Measurements from ENCODE around the gene ACSS1.

Gene ACSS1

DNA sequence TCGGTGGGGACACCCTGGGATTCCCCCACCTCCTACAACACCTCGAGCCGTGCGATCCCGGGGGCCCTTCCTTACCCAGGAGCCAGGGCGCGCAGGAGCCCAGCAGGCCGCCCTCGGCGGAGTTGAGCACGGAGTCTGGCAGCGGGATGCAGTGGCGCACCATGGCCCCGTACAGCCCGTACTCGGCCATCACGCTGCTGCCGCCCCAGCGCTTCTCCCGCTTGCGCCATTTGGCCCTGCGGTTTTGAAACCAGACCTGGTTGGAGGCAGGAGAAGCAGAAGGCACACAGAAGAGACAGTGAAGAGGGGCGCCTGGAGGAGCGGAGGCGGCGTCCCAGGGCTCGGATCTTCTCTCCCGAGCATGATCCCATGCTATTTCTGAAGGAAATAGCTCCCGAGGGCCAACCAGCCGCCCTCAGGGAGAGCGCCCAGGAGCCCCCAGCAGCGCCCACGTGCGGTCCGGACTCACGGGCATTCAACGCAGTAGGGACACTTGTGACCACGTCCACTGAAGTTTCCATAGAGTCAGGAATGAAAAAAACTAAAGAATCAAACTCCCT, 19.8 kb upstream of the ACSS1 start:
- no peak for FAIRE-seq

DNA sequence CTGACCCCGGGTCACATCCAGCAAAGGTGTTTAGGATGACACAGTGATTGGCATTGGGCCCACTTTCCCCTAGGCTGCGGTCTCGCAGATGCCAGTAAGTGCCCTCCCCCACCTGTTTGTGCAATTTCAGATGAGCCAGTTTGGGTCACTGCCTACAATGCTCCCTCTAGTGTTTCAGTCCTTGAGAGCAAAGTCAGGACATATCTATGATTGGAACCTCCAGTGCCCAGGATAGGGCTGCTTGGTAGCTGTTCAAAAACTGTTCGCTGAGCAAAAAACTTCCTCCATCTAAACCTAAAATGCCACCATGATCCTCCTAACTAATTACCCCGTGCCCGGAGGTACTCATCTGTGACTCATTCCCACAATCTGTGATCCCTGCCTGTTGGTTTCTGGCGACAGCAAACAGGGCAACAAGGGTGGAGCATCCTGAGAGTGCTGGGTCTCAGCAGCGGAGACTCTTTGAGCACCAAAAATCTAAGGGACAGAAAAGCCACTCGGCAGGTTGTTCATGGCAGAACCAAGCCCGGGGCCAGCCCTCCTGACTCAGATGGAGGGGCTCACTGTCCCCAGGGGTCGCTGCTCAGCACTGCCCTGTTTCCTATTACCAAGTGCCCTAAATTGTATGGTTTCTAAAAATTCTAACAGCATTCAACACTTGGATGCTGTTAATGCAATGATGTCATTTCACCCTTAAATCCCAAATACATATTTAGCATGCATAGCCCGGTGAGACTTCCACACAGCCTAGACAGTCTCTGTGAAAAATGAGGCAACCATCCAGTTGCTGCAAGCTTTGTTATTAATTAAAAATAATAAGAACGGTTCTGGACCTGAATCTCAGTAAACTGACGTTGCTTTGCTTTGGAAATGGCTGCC, 19.0 kb upstream of the ACSS1 start:
- FAIRE-seq: no peak

DNA sequence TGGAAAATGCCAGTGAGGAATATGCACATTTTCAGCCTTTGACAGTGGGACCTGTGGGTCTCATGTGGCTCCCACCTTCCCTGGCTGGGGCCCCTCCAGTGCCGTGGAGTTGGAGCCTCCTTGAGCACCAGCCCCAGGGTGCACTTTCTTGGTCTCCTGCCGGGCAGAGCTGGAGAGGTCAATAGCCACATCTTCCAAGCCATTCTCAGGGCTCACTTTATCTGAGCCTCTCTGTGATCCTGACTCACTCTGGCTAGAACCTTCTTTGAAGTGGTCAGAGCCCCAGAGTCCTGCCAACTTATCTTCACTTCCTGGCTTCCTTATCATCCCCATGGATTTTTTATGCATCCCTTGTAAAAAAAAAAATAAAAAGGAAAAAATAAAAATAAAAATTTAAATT, 18.3 kb upstream of the ACSS1 start:
- FAIRE-seq: no peak

DNA sequence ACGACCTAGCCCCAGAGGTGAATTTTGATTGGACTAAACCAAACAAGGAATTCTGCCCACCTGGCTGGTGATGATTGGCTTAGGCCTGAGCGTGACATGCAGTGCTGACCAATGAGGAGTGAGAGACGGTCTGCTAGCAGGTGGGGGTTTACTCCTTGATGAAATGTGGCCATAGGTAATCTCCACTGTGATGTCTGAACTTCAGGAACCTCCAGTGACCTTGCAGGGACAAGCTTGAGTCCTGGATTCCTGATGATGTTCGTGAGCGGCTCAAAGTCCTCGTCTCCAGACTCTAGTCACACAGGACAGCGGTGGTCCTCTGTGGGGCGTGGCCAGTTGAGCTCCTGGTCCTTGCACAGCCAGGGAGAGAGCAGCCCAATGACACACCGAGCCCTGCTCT, 15.6 kb upstream of the ACSS1 start:
- no peak for FAIRE-seq

DNA sequence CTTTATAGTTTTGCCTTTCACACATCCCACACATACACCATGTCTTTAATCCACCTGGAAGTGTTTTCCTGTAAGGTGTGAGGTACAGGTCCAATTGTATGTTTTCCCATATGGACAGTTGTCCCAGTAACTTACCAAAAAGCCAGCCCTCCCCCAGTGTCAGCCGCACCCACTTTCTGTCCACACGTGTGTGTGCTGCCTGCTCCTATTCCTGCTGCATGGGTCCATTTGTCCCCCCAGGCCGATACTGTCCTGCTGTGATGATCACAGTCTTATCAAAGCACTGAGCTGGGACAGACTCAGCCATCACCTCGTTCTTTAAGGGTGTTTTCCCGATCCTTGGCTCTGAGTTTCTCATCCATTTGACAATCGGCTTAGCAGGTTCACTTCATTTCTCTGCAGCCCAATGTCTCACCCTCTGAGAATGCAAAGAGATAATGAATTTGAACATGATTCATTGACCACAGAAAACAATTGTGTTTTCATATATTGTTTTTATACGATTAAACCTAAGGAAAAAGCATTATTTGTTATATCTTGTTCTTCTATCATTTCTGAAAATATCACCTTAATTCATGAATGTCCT, 14.4 kb upstream of the ACSS1 start:
- FAIRE-seq: no peak

DNA sequence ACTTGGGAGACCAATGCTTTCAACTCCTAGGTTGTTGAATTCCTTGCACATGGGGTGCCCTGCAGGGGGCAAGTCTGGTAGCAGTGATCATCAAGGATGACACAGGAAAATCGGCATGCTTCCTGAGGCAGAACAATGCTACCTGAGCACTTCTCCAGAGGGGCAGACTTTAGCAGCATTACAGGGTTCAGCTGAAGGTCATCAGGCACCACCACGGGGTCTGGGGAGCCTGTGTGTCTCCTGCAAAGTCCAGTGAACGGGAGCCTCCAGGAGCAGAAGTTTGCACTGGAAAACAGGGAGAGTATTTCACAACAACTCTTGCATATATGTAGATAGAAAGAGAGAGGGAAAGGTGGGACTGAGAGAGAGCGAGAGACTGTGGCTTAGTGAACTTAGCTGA, 13.8 kb upstream of the ACSS1 start:
- no peak for FAIRE-seq

DNA sequence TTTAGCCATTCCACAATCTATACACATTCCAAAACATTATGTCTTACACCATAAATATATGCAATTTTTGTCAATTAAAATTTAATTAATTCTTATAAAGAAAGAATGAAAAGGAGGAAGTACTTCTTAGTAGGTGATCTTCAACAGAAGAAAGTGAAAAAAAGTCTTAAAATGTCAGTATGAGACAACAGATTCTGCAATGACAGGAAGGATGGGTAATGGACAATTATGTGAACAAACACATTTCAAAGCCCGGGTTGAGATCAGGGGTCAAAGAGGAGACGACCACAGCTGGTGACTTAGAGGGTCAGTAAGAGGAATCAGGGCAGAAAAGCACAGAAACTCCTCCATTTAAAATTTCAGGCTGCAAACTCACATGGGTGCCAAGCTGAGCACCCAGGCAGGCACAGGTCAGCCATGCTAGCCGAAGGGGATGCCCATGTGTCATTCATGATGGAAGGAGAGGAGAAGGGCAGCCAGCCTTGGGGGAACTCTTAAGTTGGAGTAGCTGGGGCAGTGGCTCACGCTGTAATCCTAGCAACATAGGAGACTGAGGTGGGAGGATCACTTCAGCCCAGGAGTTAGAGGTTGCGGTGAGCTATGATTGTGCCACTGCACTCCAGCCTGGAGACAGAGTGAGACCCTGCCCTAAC, 13.0 kb upstream of the ACSS1 start:
- FAIRE-seq: no peak

DNA sequence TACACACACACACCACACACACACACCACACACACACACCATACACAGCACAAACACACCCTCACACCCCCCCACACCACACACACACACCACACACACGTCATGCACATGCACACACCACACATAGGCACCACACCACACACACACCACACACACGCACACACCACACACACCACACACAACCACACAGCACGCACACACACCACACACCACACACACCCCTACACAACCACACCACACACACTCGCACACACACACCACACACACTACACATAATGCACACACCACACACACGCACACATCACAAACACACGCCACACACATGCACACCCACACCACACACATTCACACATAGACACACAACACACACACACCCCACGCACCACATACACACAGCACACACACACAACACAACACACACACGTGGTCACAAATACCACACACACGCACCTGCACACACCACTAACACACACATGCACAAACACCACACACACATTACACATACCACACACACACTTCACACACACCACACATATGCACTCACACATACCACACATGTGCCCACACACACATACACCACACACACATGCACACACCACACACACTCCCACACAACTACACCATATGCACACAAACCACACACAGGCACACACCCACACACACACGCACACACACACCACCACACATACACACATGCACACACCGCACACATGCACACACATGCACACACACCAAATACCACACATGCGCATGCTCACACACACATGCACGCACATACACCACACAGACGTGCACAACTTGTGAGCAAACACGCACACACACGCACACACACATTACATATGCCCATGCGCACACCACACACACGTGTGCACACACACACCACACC, 9.4 kb upstream of the ACSS1 start:
- FAIRE-seq: no peak

DNA sequence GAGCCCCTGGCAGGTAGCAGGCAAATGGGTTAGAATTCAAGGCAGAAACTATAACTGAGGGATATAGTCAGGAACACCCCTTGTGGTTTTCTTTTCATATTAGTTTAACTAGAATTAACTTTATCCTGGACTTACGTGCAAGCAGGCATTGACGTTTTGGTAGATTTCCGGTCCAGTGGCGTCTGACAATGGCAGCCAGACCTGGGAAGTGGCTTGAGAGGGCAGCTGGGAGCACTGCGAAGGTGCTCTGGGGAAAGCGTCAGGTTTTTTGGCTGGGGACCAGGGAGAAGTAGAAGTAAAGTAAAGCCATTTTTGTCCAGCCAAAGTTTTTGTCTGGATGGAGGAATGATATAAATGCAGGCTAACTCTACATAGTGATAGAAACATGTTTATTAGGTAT, 8.4 kb upstream of the ACSS1 start:
- FAIRE-seq: no peak

DNA sequence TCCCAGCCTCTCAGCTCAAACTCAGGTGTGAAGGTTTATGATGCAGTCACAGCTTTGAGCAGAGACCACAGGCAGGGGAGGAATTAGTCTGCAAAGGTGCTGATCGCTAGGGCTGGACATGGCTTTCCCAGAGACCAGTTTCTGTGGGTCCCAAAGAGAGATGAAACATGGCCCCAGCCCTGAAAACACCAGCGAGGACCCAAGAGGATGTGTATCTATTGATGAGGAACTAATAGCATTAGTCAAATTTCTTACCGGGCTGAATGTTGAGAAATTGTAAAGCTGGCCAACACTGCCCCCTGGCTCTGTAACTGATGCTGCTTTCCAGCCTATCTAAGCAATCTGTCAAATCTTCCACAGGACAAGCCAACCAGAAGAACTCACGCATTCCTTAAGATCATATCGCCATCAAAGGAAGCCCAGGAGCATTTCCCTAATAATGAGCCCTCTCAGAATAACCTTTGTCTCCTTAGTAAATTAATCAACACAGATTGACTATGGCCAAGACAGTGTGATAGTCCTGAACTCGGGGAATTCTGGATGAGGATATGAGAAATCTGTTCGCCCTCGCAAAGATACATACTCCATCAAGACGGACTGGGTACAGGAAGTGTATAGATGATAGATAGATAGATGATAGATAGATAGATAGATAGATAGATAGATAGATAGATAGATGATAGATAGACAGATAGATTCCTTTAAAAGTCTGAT, 7.8 kb upstream of the ACSS1 start:
- FAIRE-seq: peak; percentile 56

DNA sequence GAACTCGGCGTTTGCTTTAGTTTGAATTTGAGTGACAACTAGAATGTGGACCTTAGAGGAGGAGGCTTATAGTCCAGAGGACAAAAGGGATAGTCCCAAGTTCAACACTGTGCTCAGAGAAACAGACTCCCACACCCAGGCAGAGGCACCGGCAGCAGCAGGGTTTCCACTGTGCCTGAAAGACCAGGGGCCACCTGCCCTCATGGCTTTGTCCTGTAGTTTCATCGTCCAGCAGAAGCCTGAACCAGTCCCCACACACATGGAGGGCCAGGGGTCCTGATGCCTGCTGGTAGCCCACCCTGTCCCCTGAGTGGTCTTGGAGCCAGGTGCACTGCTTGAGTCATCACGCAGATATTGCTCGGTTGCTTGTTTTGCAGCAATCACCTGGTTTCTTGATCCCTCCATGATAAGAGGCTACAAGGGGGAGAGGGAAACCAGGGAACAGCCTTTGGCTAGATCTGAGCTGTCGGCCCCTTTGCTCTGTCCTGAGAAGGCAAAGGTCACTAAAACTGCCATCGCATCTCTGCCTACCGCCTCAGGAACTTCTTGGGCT, 7.2 kb upstream of the ACSS1 start:
- FAIRE-seq: no peak

DNA sequence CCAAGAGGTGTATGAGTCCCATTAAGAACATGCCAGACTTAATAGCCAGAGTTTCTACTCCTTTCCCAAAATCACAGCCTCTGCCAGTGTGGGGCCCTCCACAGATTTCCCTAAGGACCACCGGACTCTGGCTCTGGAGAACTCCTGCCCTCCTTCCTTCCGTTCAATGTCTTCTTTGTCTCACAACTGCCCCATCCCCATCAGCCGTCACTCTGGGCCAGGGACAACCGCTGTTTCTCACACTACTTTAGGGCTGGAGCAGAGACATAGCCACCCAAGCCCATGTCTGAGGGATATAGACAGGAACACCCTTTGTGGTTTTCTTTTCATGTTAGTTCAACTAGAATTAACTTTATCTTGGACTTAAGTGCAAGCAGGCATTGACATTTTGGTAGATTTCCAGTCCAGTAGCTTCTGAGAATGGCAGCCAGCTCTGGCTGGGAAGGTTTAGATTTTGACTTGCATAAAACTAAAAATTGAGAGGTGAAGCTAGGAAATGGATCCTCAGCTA, 6.7 kb upstream of the ACSS1 start:
- no peak for FAIRE-seq

DNA sequence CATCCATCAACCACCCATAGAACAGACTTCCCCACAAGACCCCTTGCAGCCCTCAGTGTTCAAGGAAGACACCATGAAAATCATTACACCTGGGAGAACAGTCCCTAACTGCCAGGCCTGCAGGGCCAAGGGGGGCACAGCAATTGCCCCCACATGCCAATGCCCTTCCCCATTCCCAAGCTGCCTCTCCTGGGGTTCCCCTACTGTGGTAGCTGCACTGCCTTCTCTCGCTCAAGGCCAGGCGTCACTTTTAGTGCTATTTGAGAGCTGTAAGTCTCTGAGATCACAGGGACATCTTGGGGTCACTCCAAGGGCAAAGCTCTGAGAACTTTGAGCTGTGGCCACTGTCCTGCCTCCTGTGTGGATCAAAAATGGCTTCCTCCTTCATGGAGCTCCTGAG, 6.0 kb upstream of the ACSS1 start:
- no peak for FAIRE-seq

DNA sequence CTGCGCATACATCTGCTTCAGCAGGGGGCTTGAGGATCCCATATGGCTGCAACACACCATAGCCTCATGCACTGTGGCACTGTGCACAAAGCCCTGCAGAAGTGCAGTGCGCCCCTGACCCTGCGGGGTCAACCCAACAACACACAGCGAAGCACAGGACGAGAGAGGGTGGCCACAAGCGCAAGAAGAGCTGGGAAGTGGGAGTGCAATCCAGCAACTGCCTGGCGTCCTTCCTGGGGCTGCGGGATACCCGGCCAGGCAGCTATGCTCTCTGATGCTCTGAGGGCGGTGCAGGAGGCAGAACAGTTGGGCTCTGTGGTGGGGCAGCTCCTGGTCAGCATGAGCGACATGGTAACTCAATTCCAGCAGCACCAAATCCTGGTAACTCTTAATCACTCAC, 5.6 kb upstream of the ACSS1 start:
- FAIRE-seq: no peak

DNA sequence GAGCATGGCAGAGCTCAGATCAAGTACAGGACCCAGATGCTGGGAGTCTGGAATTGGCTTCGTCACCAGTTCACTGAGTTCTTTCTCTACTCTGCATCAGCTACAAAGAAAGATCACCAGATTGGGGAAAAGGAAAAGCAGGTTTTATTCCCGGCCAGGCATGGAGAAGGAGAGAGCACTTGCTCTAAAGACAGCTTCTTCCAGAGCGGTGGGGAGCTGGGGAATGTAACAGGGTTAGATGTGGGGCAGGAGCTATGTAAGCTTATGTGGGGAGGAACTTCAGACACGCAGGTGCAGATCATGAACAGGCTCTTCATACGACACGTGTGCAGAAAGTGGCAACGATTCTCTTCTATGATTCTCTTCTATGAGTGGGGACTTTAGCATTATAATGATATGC, 4.9 kb upstream of the ACSS1 start:
- no peak for FAIRE-seq

DNA sequence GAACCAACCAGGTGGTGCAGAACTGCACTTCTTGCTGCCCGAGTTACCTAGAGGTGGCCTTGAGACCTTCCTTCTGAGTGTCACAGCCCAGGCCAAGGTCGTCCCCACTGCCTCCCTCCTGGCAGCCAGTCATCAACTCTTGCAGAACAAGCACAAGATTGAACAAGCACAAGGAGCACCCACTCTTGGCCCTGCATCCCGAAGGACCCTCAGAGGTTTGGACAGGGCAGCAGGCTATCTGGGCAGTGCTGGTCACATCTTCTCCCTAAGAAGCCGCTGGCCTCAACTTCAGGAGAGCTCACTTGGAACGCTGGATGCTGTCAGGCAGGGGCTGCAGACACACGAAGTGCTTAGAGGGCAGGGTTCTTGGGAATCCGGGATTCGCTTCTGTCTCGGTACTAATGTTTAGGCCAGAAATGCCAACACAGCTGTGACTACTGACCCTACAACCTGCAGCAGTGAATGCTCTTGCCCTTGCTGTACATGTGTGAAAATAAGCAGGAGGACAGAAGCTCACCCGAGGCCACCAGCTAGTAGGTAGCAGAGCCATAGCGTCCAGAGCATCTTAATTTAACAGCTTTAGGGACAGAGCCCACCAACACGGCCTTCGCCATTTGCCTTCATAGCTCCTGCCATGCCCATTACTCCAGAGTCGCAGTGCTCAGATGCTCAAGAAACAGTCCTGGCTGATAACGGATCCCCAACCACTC, 4.0 kb upstream of the ACSS1 start:
- FAIRE-seq: no peak

DNA sequence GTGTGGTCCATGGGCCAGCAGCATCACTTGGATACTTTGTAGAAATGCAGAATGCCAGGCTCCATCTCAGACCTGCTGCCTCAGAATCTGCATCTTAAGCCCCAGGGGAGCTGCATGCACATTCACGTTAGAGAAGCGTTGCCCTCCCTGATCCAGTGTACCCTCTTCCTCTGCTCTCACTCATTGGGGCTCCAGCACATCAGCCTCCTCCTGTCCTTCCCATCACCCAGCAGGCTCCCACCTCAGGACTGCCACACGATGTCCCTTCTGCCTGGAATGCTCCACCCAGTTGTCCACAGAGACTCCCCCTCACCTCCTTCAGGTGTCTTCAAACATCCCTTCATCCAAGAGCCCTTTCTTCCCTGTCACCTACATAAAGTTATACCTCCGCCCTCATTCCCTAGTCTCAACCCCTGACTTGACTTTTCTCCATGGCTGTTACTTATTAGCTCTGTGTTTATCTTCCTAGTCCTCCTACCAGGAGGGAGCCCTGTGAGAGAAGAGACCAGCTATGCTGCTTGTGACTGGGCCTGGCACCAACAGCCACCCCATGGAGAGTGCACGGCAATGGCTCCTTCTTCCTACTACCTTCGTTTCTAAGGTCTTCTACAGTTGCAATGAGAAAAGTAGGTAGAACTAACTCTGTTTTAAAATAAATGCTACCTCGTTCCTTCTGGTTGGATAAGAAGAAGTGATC, 3.3 kb upstream of the ACSS1 start:
- no peak for FAIRE-seq

DNA sequence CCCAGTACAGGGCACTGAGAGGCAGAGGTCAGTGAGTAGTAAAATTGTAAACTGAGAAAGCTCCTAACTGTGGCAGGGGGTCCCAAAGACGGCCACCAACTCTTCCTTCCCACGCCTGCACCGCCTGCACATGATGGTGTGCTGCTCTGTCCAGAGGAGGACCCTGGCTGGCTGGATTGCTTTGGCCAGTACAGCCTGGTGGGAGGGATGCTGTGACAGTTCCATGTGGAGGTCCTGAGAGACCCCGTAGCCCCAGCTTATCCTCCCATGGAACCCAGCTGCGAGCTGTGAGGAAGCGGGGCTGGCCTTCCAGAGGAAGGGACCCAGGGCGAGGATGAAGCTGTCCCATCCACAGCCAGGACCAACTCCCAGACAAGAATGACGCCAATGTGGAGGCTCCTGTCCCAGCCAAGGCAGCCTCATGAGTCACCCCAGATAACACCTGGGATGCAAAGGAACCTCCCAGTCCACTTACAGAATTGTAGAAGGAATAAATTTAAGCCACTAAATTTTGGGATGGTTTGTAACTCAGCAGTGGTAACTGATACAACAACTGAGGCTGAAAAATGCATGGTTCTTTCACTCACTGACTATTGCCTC, 2.0 kb upstream of the ACSS1 start:
- FAIRE-seq: no peak

DNA sequence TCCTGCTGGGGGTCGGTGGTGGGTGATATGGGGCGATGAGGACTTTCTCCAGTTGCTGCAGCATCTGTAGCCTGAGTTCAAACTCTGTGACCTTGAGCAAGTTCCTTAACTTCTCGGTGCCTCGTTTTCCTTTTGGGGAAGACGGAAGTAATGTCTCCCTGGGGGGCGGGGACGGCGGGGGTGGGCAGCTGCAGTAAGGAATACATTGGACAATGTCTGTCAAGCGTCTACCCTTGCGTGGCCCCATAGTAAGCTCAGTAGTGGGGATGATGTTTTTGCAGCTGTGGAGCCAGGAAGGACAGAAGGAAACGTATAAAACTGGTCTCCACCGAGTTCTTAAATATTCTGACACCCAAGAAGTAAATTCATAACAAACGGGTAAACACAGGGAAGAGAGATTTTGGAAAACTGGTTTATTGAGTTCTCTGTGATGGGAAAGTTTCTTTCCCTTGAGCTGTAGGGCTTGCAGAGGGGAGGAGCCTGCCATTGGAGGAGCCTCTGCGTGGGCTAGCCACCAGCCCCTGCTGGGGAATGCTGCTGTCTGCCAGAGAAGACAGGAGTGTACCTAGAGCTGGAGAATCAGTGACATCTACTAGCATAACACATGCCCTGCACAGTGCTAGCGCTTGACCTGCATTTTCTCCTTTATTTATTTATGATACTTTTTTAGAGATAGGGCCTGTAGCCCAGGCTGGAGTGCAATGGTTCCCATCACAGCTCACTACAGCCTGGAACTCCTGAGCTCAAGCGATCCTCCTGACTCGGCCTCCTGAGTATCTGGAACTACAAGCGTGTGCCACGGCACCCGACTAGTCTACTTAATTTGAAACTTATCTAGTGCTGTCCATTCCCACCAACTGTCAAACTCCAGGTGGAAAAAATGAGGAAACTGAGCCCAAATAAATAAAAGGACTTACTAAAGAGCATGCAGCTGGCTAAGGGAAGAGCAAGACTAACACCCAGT, 1.2 kb upstream of the ACSS1 start:
- FAIRE-seq: no peak
